ENCODE results near the gene FAT2. TPM values are rescaled to one million over a fixed set of nuclear protein-coding genes. Genes with fewer than 3 reads are reported as not detected.
"Not testable (repeated sequence)": the region's sequence is repeated elsewhere in the genome, so short reads cannot be mapped to it uniquely, and the experiment has no call there.

FAT2 gene
- total RNA-seq, 1 donor from 2014 or later: 0.14 TPM

- H3K9ac ChIP-seq (ENCODE audit: low read length): no peak overlapping the region
- Mint-ChIP-seq H3K4me3 (ENCODE audit: unreplicated experiment) (no peak overlapping the region), H3K4me1 (ENCODE audit: low read depth, unreplicated experiment) (peaks cover 7% of the 10 kb centered on the region), H3K9me3 (ENCODE audit: unreplicated experiment) (no peaks in the 10 kb centered on the region), H3K36me3 (ENCODE audit: low read depth, unreplicated experiment) (no peaks in the 10 kb centered on the region), H3K27me3 (ENCODE audit: low read depth, unreplicated experiment) (peaks cover 27% of the 10 kb centered on the region), H3K27ac (ENCODE audit: unreplicated experiment) (no peak overlapping the region)
- FAIRE-seq: no peak
- H3K9me3 ChIP-seq (ENCODE audit: insufficient read depth, low read depth, low read length): no peaks in the 10 kb centered on the region
- H2AFZ ChIP-seq (ENCODE audit: low read depth, low read length): no peak overlapping the region
- no peak overlapping the region for H3K4me3 ChIP-seq (ENCODE audit: insufficient read depth, low read depth, low read length)
- H3K4me1 ChIP-seq (ENCODE audit: insufficient read depth, low read length): no peaks in the 10 kb centered on the region
- H3K79me2 ChIP-seq (ENCODE audit: insufficient read depth, low read length): no peaks in the 10 kb centered on the region
- no peak for DNase-seq (ENCODE audit: low read depth)
- peaks cover 5% of the 10 kb centered on the region for H3K27me3 ChIP-seq (ENCODE audit: insufficient read depth, low read length)
- no peak for TF ChIP-seq EZH2 (IDR thresholded peaks at IDR 0.05; ENCODE audit: insufficient read depth, low read length)
- TF ChIP-seq, protein P1, sequence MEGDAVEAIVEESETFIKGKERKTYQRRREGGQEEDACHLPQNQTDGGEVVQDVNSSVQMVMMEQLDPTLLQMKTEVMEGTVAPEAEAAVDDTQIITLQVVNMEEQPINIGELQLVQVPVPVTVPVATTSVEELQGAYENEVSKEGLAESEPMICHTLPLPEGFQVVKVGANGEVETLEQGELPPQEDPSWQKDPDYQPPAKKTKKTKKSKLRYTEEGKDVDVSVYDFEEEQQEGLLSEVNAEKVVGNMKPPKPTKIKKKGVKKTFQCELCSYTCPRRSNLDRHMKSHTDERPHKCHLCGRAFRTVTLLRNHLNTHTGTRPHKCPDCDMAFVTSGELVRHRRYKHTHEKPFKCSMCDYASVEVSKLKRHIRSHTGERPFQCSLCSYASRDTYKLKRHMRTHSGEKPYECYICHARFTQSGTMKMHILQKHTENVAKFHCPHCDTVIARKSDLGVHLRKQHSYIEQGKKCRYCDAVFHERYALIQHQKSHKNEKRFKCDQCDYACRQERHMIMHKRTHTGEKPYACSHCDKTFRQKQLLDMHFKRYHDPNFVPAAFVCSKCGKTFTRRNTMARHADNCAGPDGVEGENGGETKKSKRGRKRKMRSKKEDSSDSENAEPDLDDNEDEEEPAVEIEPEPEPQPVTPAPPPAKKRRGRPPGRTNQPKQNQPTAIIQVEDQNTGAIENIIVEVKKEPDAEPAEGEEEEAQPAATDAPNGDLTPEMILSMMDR (IDR thresholded peaks at IDR 0.05; ENCODE audit: insufficient read depth, low read depth, low read length): no peak
- H3K4me2 ChIP-seq (ENCODE audit: low read length): no peak overlapping the region
- no peak overlapping the region for H3K27ac ChIP-seq (ENCODE audit: low read depth, low read length)
- H3K36me3 ChIP-seq (ENCODE audit: insufficient read depth, low read length): no peaks in the 10 kb centered on the region
- no peaks in the 10 kb centered on the region for H4K20me1 ChIP-seq (ENCODE audit: insufficient read depth, low read length)
These were observed 3.2 kb downstream of the FAT2 start for GRCh38 chr5:151587796-151588555.

- Histone ChIP-seq H3K9ac (ENCODE audit: low read length) (no peak overlapping the region), H3K4me1 (ENCODE audit: insufficient read depth, low read length) (no peaks in the 10 kb centered on the region), H3K79me2 (ENCODE audit: insufficient read depth, low read length) (no peaks in the 10 kb centered on the region), H3K36me3 (ENCODE audit: insufficient read depth, low read length) (no peaks in the 10 kb centered on the region), H4K20me1 (ENCODE audit: insufficient read depth, low read length) (no peaks in the 10 kb centered on the region), H3K9me3 (ENCODE audit: insufficient read depth, low read depth, low read length) (no peaks in the 10 kb centered on the region), H2AFZ (ENCODE audit: low read depth, low read length) (no peak overlapping the region), H3K4me2 (ENCODE audit: low read length) (no peak overlapping the region), H3K4me3 (ENCODE audit: insufficient read depth, low read depth, low read length) (no peak overlapping the region), H3K27me3 (ENCODE audit: insufficient read depth, low read length) (no peaks in the 10 kb centered on the region), H3K27ac (ENCODE audit: low read depth, low read length) (no peak overlapping the region)
- no peaks in the 10 kb centered on the region for H3K9me3 Mint-ChIP-seq (ENCODE audit: unreplicated experiment)
- no peak overlapping the region for H3K4me3 Mint-ChIP-seq (ENCODE audit: unreplicated experiment)
- no peaks in the 10 kb centered on the region for H3K36me3 Mint-ChIP-seq (ENCODE audit: low read depth, unreplicated experiment)
- peaks cover 13% of the 10 kb centered on the region for H3K27me3 Mint-ChIP-seq (ENCODE audit: low read depth, unreplicated experiment)
- no peak overlapping the region for H3K27ac Mint-ChIP-seq (ENCODE audit: unreplicated experiment)
- FAIRE-seq (no peak), DNase-seq (ENCODE audit: low read depth) (no peak)
- no peaks in the 10 kb centered on the region for H3K4me1 Mint-ChIP-seq (ENCODE audit: low read depth, unreplicated experiment)
- no peak for TF ChIP-seq EZH2 (IDR thresholded peaks at IDR 0.05; ENCODE audit: insufficient read depth, low read length)
- TF ChIP-seq, protein P1 (IDR thresholded peaks at IDR 0.05; ENCODE audit: insufficient read depth, low read depth, low read length): no peak
These were observed 5.2 kb downstream of the FAT2 start for GRCh38 chr5:151585970-151586369.

- not testable (repeated sequence) for DNase-seq (ENCODE audit: low read depth); H3K27me3 Mint-ChIP-seq (ENCODE audit: low read depth, unreplicated experiment); H3K9me3 Mint-ChIP-seq (ENCODE audit: unreplicated experiment); H3K4me3 Mint-ChIP-seq (ENCODE audit: unreplicated experiment); H3K4me1 ChIP-seq (ENCODE audit: insufficient read depth, low read length); H3K9me3 ChIP-seq (ENCODE audit: insufficient read depth, low read depth, low read length); H2AFZ ChIP-seq (ENCODE audit: low read depth, low read length); H3K79me2 ChIP-seq (ENCODE audit: insufficient read depth, low read length); H3K9ac ChIP-seq (ENCODE audit: low read length); H3K4me2 ChIP-seq (ENCODE audit: low read length); H3K27ac Mint-ChIP-seq (ENCODE audit: unreplicated experiment); H3K4me1 Mint-ChIP-seq (ENCODE audit: low read depth, unreplicated experiment); H3K36me3 ChIP-seq (ENCODE audit: insufficient read depth, low read length); H3K27me3 ChIP-seq (ENCODE audit: insufficient read depth, low read length); H3K36me3 Mint-ChIP-seq (ENCODE audit: low read depth, unreplicated experiment); FAIRE-seq; H4K20me1 ChIP-seq (ENCODE audit: insufficient read depth, low read length); H3K4me3 ChIP-seq (ENCODE audit: insufficient read depth, low read depth, low read length); H3K27ac ChIP-seq (ENCODE audit: low read depth, low read length)
These were observed 5.8 kb downstream of the FAT2 start for GRCh38 chr5:151585344-151585743.
